Heart left ventricle (tissue), 16 donors: ENCODE results near the gene SOCS4. TPM values are rescaled to one million over a fixed set of nuclear protein-coding genes. Genes with fewer than 3 reads are reported as not detected.
A peak's percentile ranks its signal among the peaks of the same experiment; 100 is the strongest.
"Not testable (repeated sequence)": the region's sequence is repeated elsewhere in the genome, so short reads cannot be mapped to it uniquely, and the experiment has no call there.

Experiments
- ATAC-seq, 4 donors: fragments of 200-7000 bp; cut with Tn5 transposase; one replicate each; pipeline ENCODE4 v1.9.1; 2020 to 2022; ENCODE audit warnings: moderate library complexity in 4 of 4, mild to moderate bottlenecking in 3 of 4, moderate number of reproducible peaks in 1 of 4
- DNase-seq, 5 donors: peaks; one replicate each; pipeline ENCODE4 v3.0.0-alpha.2; 2020
- H3K27ac ChIP-seq, 12 donors: fragments of 200-600 bp; sonication (generic) in 4 of 12; one replicate each; pipeline versions ENCODE4 v1.5.0 to v1.8.0; 2016 to 2022; ENCODE audit warnings: mild to moderate bottlenecking in 2 of 12
- H3K27me3 ChIP-seq, 9 donors: fragments of 200-600 bp; sonication (generic) in 2 of 9; one replicate each; pipeline versions ENCODE4 v1.5.1 to v1.8.0; 2016 to 2022; ENCODE audit warnings: mild to moderate bottlenecking in 3 of 9
- H3K36me3 ChIP-seq, 9 donors: fragments of 200-600 bp; sonication (generic) in 2 of 9; one replicate each; pipeline versions ENCODE4 v1.5.0 to v1.8.0; 2018 to 2022; ENCODE audit warnings: mild to moderate bottlenecking in 2 of 9
- H3K4me1 ChIP-seq, 12 donors: fragments of 200-600 bp; sonication (generic) in 4 of 12; one replicate each; pipeline versions ENCODE4 v1.5.0 to v1.8.0; 2016 to 2022; ENCODE audit warnings: mild to moderate bottlenecking in 3 of 12
- H3K4me3 ChIP-seq, 12 donors: fragments of 200-600 bp; sonication (generic) in 4 of 12; one replicate each; pipeline versions ENCODE4 v1.5.0 to v1.8.0; 2017 to 2022; ENCODE audit warnings: mild to moderate bottlenecking in 9 of 12, moderate library complexity in 4 of 12
- H3K9me3 ChIP-seq, 12 donors: fragments of 200-600 bp; sonication (generic) in 4 of 12; one replicate each; pipeline versions ENCODE4 v1.5.0 to v1.8.0; 2016 to 2022; ENCODE audit warnings: mild to moderate bottlenecking in 1 of 12
- CTCF ChIP-seq, 12 donors: fragments of 200-600 bp; sonication (generic) in 4 of 12; IDR thresholded peaks; one replicate each; pipeline versions ENCODE4 v1.5.0 to v1.8.0; 2018 to 2022; ENCODE audit warnings: antibody characterized with exemption in 12 of 12, mild to moderate bottlenecking in 5 of 12
- POLR2A ChIP-seq, 2 donors: fragments of 450-650 bp; IDR thresholded peaks; one replicate each; pipeline ENCODE4 v1.6.1; 2017; ENCODE audit warnings: antibody characterized with exemption in 2 of 2, mild to moderate bottlenecking in 2 of 2, moderate library complexity in 2 of 2
- WGBS, 4 donors: extraction: QIAGEN DNeasy Blood & Tissue Kit in 2 of 4; methylation state at CpG; one replicate each; pipeline versions ENCODE4 v1.1.5 to v1.1.7; 2013 to 2018; 5-methylcytosine and 5-hydroxymethylcytosine counted together
- intact Hi-C, 10 donors: fragments of 100-400 bp; cut with DNase I; formaldehyde crosslinking; loops; one replicate each; pipeline versions ENCODE4 v1.11.1 to v1.14.2; 2022
- polyA plus RNA-seq, 2 donors: library from polyadenylated mRNA; stranded (reverse); fragments of 200-250 nt; gene quantifications; one replicate each; pipeline ENCODE4 v1.2.3, GENCODE V29; 2013
- total RNA-seq, 9 donors: library from RNA; depleted of rRNA in 2 of 9; stranded (reverse); fragments of >200 nt in 2 of 9; fragmentation: NEBNext Ultra II Directional in 3 of 9; extraction: Animal tissue kit (Norgen Biotek cat#: 25700) in 3 of 9; gene quantifications; one replicate each; pipeline versions ENCODE4 v1.1.0 to v1.2.4, GENCODE V29; 2016 to 2023
- donor health status: ischemic (EF 13 %, LVEDD 7.1; RV severe dilation, severe dysfunction).
- donor health status: healthy with polysubstance abuse.
- donor health status: DM: no; HTN: yes; CAD: no.
- donor health status: DM: no; HTN: no; CAD: no.
- donor health status: ischemic (EF 25% LVEDD 6.9; RV normal size, moderate dysfunction).
- donor health status: ischemic (EF 25% LVEDD 5.7; RV mildly dilated, moderate dysfunction).
- donor health status: healthy.
- donor health status: DM: yes; HTN: yes; CAD: no.
- donor health status: ischemic (EF 35%, LVEDD 5.7; RV mildly dilated, moderate dysfunction).
- donor health status: nonischemic (EF 11% LVEDD 7.7; RV severe dilation, severe dysfunction).
- donor health status: DM: yes; HTN: yes; CAD: no.
- donor health status: PGD.
- donor health status: ischemic (EF 29% LVEDD 5.4; RV normal size, mild dysfunction).
- donor health status: nonischemic (EF 23%, LVEDD 6.1; RV moderate dilation, normal function).

SOCS4 gene
- total and polyA plus RNA-seq, 11 donors: 3.7 to 20.7 (median 13.8) TPM

- peak; percentile 80 to 87 (median 84) for ATAC-seq
- Histone ChIP-seq H3K27ac (peak overlapping the region in 6 of 12 donors; percentile 2 to 36 (median 28)), H3K4me3 (no peak overlapping the region), H3K4me1 (peaks cover 5 to 58% (median 20%) of the 10 kb centered on the region in 12 donors), H3K9me3 (no peaks in the 10 kb centered on the region), H3K27me3 (no peaks in the 10 kb centered on the region), H3K36me3 (peaks cover 0 to 84% (median 61%) of the 10 kb centered on the region in 9 donors)
- WGBS, 4 donors: 61 to 64% (median 63%) methylated on average over 11 of the region's 11 CpGs
- no peak for TF ChIP-seq CTCF (IDR thresholded peaks at IDR 0.05)
- TF ChIP-seq POLR2A (IDR thresholded peaks at IDR 0.05): no peak
- peak; percentile 25 to 72 (median 63) for DNase-seq
- intact Hi-C loops: no loop called here
Observed at GRCh38 chr14:55062517-55063351, 35.7 kb downstream of the SOCS4 start.

GRCh38 chr14:55064896-55065295 is 37.9 kb downstream of the SOCS4 start:
- ATAC-seq, H3K27me3 ChIP-seq, DNase-seq, intact Hi-C loops, H3K4me3 ChIP-seq, H3K9me3 ChIP-seq: not testable (repeated sequence)
- 71 to 84% (median 71%) methylated on average over 2 of the region's 2 CpGs for WGBS, 4 donors
- Histone ChIP-seq H3K36me3 (peaks cover 0 to 75% (median 51%) of the 10 kb centered on the region in 9 donors), H3K4me1 (peaks cover 5 to 48% (median 20%) of the 10 kb centered on the region in 12 donors), H3K27ac (peak overlapping the region in 5 of 12 donors; percentile 2 to 41 (median 27))

GRCh38 chr14:55065411-55065810 is 38.4 kb downstream of the SOCS4 start:
- H3K27me3 ChIP-seq: no peaks in the 10 kb centered on the region
- H3K27ac ChIP-seq: peak overlapping the region in 7 of 12 donors; percentile 2 to 41 (median 33)
- H3K4me3 ChIP-seq: no peak overlapping the region
- H3K36me3 ChIP-seq: peaks cover 0 to 75% (median 51%) of the 10 kb centered on the region in 9 donors
- H3K4me1 ChIP-seq: peaks cover 5 to 53% (median 19%) of the 10 kb centered on the region in 12 donors
- intact Hi-C loops: no loop called here
- 53 to 70% (median 64%) methylated on average over 2 of the region's 2 CpGs for WGBS, 4 donors
- H3K9me3 ChIP-seq: no peaks in the 10 kb centered on the region
- TF ChIP-seq CTCF (IDR thresholded peaks at IDR 0.05) (no peak), POLR2A (IDR thresholded peaks at IDR 0.05) (no peak)
- ATAC-seq: no peak
- DNase-seq: no peak

GRCh38 chr14:55066223-55066622 is 39.2 kb downstream of the SOCS4 start:
- 93 to 100% (median 96%) methylated on average over 1 of the region's 1 CpG for WGBS, 4 donors
- intact Hi-C loops: no loop called here
- Histone ChIP-seq H3K9me3 (no peaks in the 10 kb centered on the region), H3K27me3 (no peaks in the 10 kb centered on the region), H3K36me3 (peaks cover 0 to 67% (median 48%) of the 10 kb centered on the region in 9 donors), H3K27ac (no peak overlapping the region), H3K4me1 (peaks cover 5 to 54% (median 19%) of the 10 kb centered on the region in 12 donors), H3K4me3 (no peak overlapping the region)
- ATAC-seq (no peak), DNase-seq (no peak)
- TF ChIP-seq POLR2A (IDR thresholded peaks at IDR 0.05) (no peak), CTCF (IDR thresholded peaks at IDR 0.05) (no peak)
